SK-N-SH treated with all-trans-retinoic acid at 6 μM for 48 hours (cell line): ENCODE results near the gene KRTAP16-1.

Source experiments
- BACH2 ChIP-seq: fragments of 250-450 bp; sonication (Bioruptor Pico); IDR thresholded peaks from 2 replicates; pipeline ENCODE4 v1.9.0; 2021; ENCODE audit warnings: mild to moderate bottlenecking, borderline replicate concordance
- CREB5 ChIP-seq: fragments of 250-450 bp; sonication (Bioruptor Pico); IDR thresholded peaks from 2 replicates; pipeline ENCODE4 v1.5.1; 2020; ENCODE audit warnings: low read depth, mild to moderate bottlenecking, moderate library complexity
- ESRRG ChIP-seq: fragments of 250-450 bp; sonication (Bioruptor Pico); IDR thresholded peaks from 2 replicates; pipeline ENCODE4 v1.6.1; 2021; ENCODE audit warnings: mild to moderate bottlenecking
- PATZ1 ChIP-seq: fragments of 250-450 bp; sonication (Bioruptor Pico); IDR thresholded peaks from 2 replicates; pipeline ENCODE4 v1.8.0; 2020; ENCODE audit warnings: mild to moderate bottlenecking, moderate library complexity, borderline replicate concordance
- POU6F1 ChIP-seq: fragments of 250-450 bp; sonication (Bioruptor Pico); IDR thresholded peaks from 2 replicates; pipeline ENCODE4 v1.8.0; 2021; ENCODE audit warnings: low read depth, mild to moderate bottlenecking, moderate library complexity, borderline replicate concordance
- PPARA ChIP-seq: fragments of 250-450 bp; sonication (Bioruptor Pico); IDR thresholded peaks from 2 replicates; pipeline ENCODE4 v1.5.0; 2020; ENCODE audit warnings: mild to moderate bottlenecking, borderline replicate concordance
- RARB ChIP-seq: fragments of 250-450 bp; sonication (Bioruptor Pico); IDR thresholded peaks from 2 replicates; pipeline ENCODE4 v1.8.0; 2021; ENCODE audit warnings: mild to moderate bottlenecking, moderate library complexity
- SNAI2 ChIP-seq: fragments of 250-450 bp; sonication (Bioruptor Pico); IDR thresholded peaks from 2 replicates; pipeline ENCODE4 v1.5.0; 2020; ENCODE audit warnings: mild to moderate bottlenecking, moderate library complexity
- ZFP3 ChIP-seq: fragments of 250-450 bp; sonication (Bioruptor Pico); IDR thresholded peaks from 2 replicates; pipeline ENCODE4 v1.5.0; 2020; ENCODE audit warnings: mild to moderate bottlenecking, moderate library complexity
- ZFP30 ChIP-seq: fragments of 450-650 bp; formaldehyde crosslinking; IDR thresholded peaks from 2 replicates; pipeline ENCODE4 v1.5.0; 2022; ENCODE audit warnings: mild to moderate bottlenecking, moderate library complexity
- ZNF8 ChIP-seq: fragments of 450-650 bp; formaldehyde crosslinking; IDR thresholded peaks from 2 replicates; pipeline ENCODE4 v1.5.0; 2020; ENCODE audit warnings: mild to moderate bottlenecking, moderate library complexity

- TF ChIP-seq PATZ1 (CRISPR knock-in tag) (no peak), RARB (CRISPR knock-in tag) (no peak), BACH2 (no peak), CREB5 (CRISPR knock-in tag) (no peak), ZFP30 (CRISPR knock-in tag) (no peak), POU6F1 (no peak), ESRRG (no peak), SNAI2 (CRISPR knock-in tag) (no peak), ZFP3 (CRISPR knock-in tag) (no peak), PPARA (CRISPR knock-in tag) (no peak), ZNF8 (no peak)
These were observed 24.6 kb downstream of the KRTAP16-1 start for GRCh38 chr17:41284546-41284945.
